Subcutaneous adipose tissue (tissue), 4 donors: ENCODE measurements around the gene PAXIP1. TPM values are rescaled to one million over a fixed set of nuclear protein-coding genes. Genes with fewer than 3 reads are reported as not detected.

ENCODE experiments used
- CTCF ChIP-seq: fragments of 450-650 bp; IDR thresholded peaks from one replicate; pipeline ENCODE4 v1.5.1; 2016; ENCODE audit warnings: low read depth, mild to moderate bottlenecking, control low read depth, antibody characterized with exemption, moderate library complexity
- total RNA-seq, 4 donors: library from RNA; depleted of rRNA; stranded (reverse); fragments of >200 nt; gene quantifications; one replicate each; pipeline ENCODE4 v1.1.0, GENCODE V29; 2016

The PAXIP1 gene
- total RNA-seq, 4 donors from 2014 or later: 8.3 to 11.7 (median 10.5) TPM

- TF ChIP-seq CTCF: no peak
Observed at GRCh38 chr7:154905146-154905545, 97.8 kb downstream of the PAXIP1 start.

- no peak for TF ChIP-seq CTCF
Observed at GRCh38 chr7:154903083-154903731, 99.7 kb downstream of the PAXIP1 start.

- no peak for TF ChIP-seq CTCF
Observed at GRCh38 chr7:154902600-154903082, 100.3 kb downstream of the PAXIP1 start.

- no peak for TF ChIP-seq CTCF
Observed at GRCh38 chr7:154899862-154900261, 103.1 kb downstream of the PAXIP1 start.

- TF ChIP-seq CTCF: no peak
Observed at GRCh38 chr7:154898973-154899855, 103.7 kb downstream of the PAXIP1 start.

GRCh38 chr7:154896076-154896475, 106.8 kb downstream of the PAXIP1 start:
- TF ChIP-seq CTCF: no peak

Other genes starting within 250 kb of the PAXIP1 start
- gene HTR5A, start 67.2 kb upstream of the PAXIP1 start, total RNA-seq: not detected